Neural cell (in vitro differentiated cells): ENCODE measurements around the gene VIPAS39. TPM values are rescaled to one million over a fixed set of nuclear protein-coding genes. Genes with fewer than 3 reads are reported as not detected.

ENCODE experiments used
- H2AFZ ChIP-seq: fragments of 200-600, 300-800 bp; sonication (generic), shearing (Covaris generic); 2 replicates; pipeline ENCODE4 v1.6.0; 2014; ENCODE audit warnings: low read depth, mild to moderate bottlenecking, antibody characterized with exemption, low read length, moderate library complexity
- H3F3A ChIP-seq: fragments of 200-600 bp; shearing (Covaris generic); 2 replicates; pipeline ENCODE4 v1.6.1; 2016; ENCODE audit warnings: mild to moderate bottlenecking, moderate library complexity, mixed read lengths, antibody characterized with exemption, low read length; ENCODE audit not compliant: insufficient read depth, poor library complexity, severe bottlenecking
- H3K27ac ChIP-seq: fragments of 200-600, 300-800 bp; sonication (generic), shearing (Covaris generic); 2 replicates; pipeline ENCODE4 v1.5.1; 2014; ENCODE audit warnings: mild to moderate bottlenecking, low read length, moderate library complexity
- H3K27me3 ChIP-seq: fragments of 300-800, 200-600 bp; sonication (generic), shearing (Covaris generic); 2 replicates; pipeline ENCODE4 v1.6.0; 2014; ENCODE audit warnings: mild to moderate bottlenecking, low read depth, low read length, moderate library complexity; ENCODE audit not compliant: insufficient read depth
- H3K36me3 ChIP-seq: fragments of 300-800, 200-600 bp; sonication (generic), shearing (Covaris generic); 2 replicates; pipeline ENCODE4 v1.5.1; 2014; ENCODE audit warnings: mild to moderate bottlenecking, antibody characterized with exemption, low read length, moderate library complexity; ENCODE audit not compliant: insufficient read depth
- H3K4me2 ChIP-seq: fragments of 300-800, 200-600 bp; sonication (generic), shearing (Covaris generic); 2 replicates; pipeline ENCODE4 v1.6.0; 2014; ENCODE audit warnings: mild to moderate bottlenecking, low read length
- H3K4me3 ChIP-seq: fragments of 300-800, 200-600 bp; sonication (generic), shearing (Covaris generic); 2 replicates; pipeline ENCODE4 v1.5.1; 2014; ENCODE audit warnings: mild to moderate bottlenecking, low read length, moderate library complexity
- H3K79me2 ChIP-seq: fragments of 200-600 bp; shearing (Covaris generic); replicated peaks from 2 replicates; pipeline ENCODE4 v1.6.0; 2014; ENCODE audit warnings: mild to moderate bottlenecking, low read length, moderate library complexity; ENCODE audit not compliant: insufficient read depth
- H3K9ac ChIP-seq: fragments of 300-800, 200-600 bp; sonication (generic), shearing (Covaris generic); 2 replicates; pipeline ENCODE4 v1.6.1; 2016; ENCODE audit warnings: mild to moderate bottlenecking, low read length, mixed read lengths
- H3K9me2 ChIP-seq: fragments of 200-600 bp; shearing (Covaris generic); 2 replicates; pipeline ENCODE4 v1.6.1; 2016; ENCODE audit warnings: mild to moderate bottlenecking, low read length, mixed read lengths; ENCODE audit not compliant: insufficient read depth
- H3K9me3 ChIP-seq: fragments of 200-600, 300-800 bp; sonication (generic), shearing (Covaris generic); 2 replicates; pipeline ENCODE4 v1.6.1; 2016; ENCODE audit warnings: mild to moderate bottlenecking, mixed run types, low read length, moderate library complexity, mixed read lengths
- H4K20me1 ChIP-seq: fragments of 200-600 bp; shearing (Covaris generic); 2 replicates; pipeline ENCODE4 v1.6.1; 2016; ENCODE audit warnings: mild to moderate bottlenecking, mixed run types; ENCODE audit not compliant: insufficient read depth
- CTCF ChIP-seq: fragments of 450-650 bp; IDR thresholded peaks from 2 replicates; pipeline ENCODE4 v1.5.1; 2014; ENCODE audit warnings: antibody characterized with exemption, mild to moderate bottlenecking, moderate library complexity; ENCODE audit not compliant: poor library complexity, severe bottlenecking
- EP300 ChIP-seq: fragments of 450-650 bp; conservative IDR thresholded peaks from 2 replicates; pipeline ENCODE4 v1.6.1; 2014; ENCODE audit warnings: antibody characterized with exemption, mild to moderate bottlenecking, moderate library complexity; ENCODE audit not compliant: poor library complexity, severe bottlenecking
- EZH2 ChIP-seq: fragments of 200-600, 300-800 bp; shearing (Covaris generic), sonication (generic); IDR thresholded peaks from 2 replicates; pipeline ENCODE4 v1.6.1; 2014; ENCODE audit warnings: antibody characterized with exemption, low read length, borderline replicate concordance, mild to moderate bottlenecking; ENCODE audit not compliant: insufficient read depth, poor library complexity, severe bottlenecking
- MXI1 ChIP-seq: fragments of 450-650 bp; conservative IDR thresholded peaks from 2 replicates; pipeline ENCODE4 v1.6.1; 2014; ENCODE audit warnings: antibody characterized with exemption, mild to moderate bottlenecking; ENCODE audit not compliant: poor library complexity, severe bottlenecking
- POLR2AphosphoS5 ChIP-seq: IDR thresholded peaks from 2 replicates; pipeline ENCODE4 v1.6.1; 2012
- RAD21 ChIP-seq: fragments of 450-650 bp; conservative IDR thresholded peaks from 2 replicates; pipeline ENCODE4 v1.6.1; 2014; ENCODE audit warnings: antibody characterized with exemption, mild to moderate bottlenecking, moderate library complexity
- REST ChIP-seq: IDR thresholded peaks from 2 replicates; pipeline ENCODE4 v1.6.1; 2012; ENCODE audit warnings: borderline replicate concordance
- SMC3 ChIP-seq: fragments of 450-650 bp; conservative IDR thresholded peaks from 2 replicates; pipeline ENCODE4 v1.6.1; 2014; ENCODE audit warnings: antibody characterized with exemption, mild to moderate bottlenecking, moderate library complexity; ENCODE audit not compliant: poor library complexity
- TAF1 ChIP-seq: IDR thresholded peaks from 2 replicates; pipeline ENCODE4 v1.6.1; 2012; ENCODE audit warnings: low read depth
- polyA plus RNA-seq: library from polyadenylated mRNA; depleted of rRNA; stranded (reverse); fragments of >200 nt; gene quantifications from 2 replicates; pipeline ENCODE4 v1.2.3, GENCODE V29; 2014

Gene VIPAS39
- polyA plus RNA-seq, 1 donor from 2014 or later, result 39.5 TPM

GRCh38 chr14:77409131-77409533, 48.3 kb downstream of the VIPAS39 start:
- Histone ChIP-seq H3F3A (no peaks in the 10 kb centered on the region), H3K27me3 (no peaks in the 10 kb centered on the region), H3K4me3 (no peak overlapping the region), H3K9me3 (no peaks in the 10 kb centered on the region), H3K9me2 (no peaks in the 10 kb centered on the region), H4K20me1 (no peaks in the 10 kb centered on the region), H3K36me3 (no peaks in the 10 kb centered on the region), H2AFZ (no peak overlapping the region), H3K79me2 (no peaks in the 10 kb centered on the region), H3K4me2 (no peak overlapping the region), H3K9ac (no peak overlapping the region), H3K27ac (no peak overlapping the region)
- TF ChIP-seq EP300, result no peak
- TF ChIP-seq CTCF, result no peak
- TF ChIP-seq MXI1, result no peak
- TF ChIP-seq TAF1, result no peak

- TF ChIP-seq SMC3 (no peak), MXI1 (no peak)
- Histone ChIP-seq H3K9ac (no peak overlapping the region), H2AFZ (no peak overlapping the region), H3K4me2 (no peak overlapping the region), H3K27ac (no peak overlapping the region), H3K4me3 (no peak overlapping the region), H3K27me3 (no peaks in the 10 kb centered on the region), H3K79me2 (no peaks in the 10 kb centered on the region), H3K9me2 (no peaks in the 10 kb centered on the region), H4K20me1 (no peaks in the 10 kb centered on the region), H3K9me3 (no peaks in the 10 kb centered on the region), H3F3A (no peaks in the 10 kb centered on the region), H3K36me3 (no peaks in the 10 kb centered on the region)
Measured at GRCh38 chr14:77407158-77407557, 50.2 kb downstream of the VIPAS39 start.

- no peak for TF ChIP-seq POLR2AphosphoS5
- no peak for TF ChIP-seq RAD21
- no peak for TF ChIP-seq MXI1
- TF ChIP-seq EZH2, result no peak
- TF ChIP-seq SMC3, result no peak
- TF ChIP-seq TAF1, result no peak
- no peak for TF ChIP-seq CTCF
- TF ChIP-seq REST, result no peak
- no peak for TF ChIP-seq EP300
- Histone ChIP-seq H3K27me3 (no peaks in the 10 kb centered on the region), H3K4me3 (no peak overlapping the region), H3K4me2 (no peak overlapping the region), H3K9me2 (no peaks in the 10 kb centered on the region), H3K9me3 (no peaks in the 10 kb centered on the region), H3F3A (no peaks in the 10 kb centered on the region), H3K27ac (no peak overlapping the region), H3K9ac (no peak overlapping the region), H3K79me2 (no peaks in the 10 kb centered on the region), H3K36me3 (no peaks in the 10 kb centered on the region), H4K20me1 (no peaks in the 10 kb centered on the region), H2AFZ (no peak overlapping the region)
Measured at GRCh38 chr14:77406718-77407117, 50.7 kb downstream of the VIPAS39 start.
